Measurements from ENCODE around the gene VCPKMT.
"Not testable (repeated sequence)": the region's sequence is repeated elsewhere in the genome, so short reads cannot be mapped to it uniquely, and the experiment has no call there.

VCPKMT gene

DNA sequence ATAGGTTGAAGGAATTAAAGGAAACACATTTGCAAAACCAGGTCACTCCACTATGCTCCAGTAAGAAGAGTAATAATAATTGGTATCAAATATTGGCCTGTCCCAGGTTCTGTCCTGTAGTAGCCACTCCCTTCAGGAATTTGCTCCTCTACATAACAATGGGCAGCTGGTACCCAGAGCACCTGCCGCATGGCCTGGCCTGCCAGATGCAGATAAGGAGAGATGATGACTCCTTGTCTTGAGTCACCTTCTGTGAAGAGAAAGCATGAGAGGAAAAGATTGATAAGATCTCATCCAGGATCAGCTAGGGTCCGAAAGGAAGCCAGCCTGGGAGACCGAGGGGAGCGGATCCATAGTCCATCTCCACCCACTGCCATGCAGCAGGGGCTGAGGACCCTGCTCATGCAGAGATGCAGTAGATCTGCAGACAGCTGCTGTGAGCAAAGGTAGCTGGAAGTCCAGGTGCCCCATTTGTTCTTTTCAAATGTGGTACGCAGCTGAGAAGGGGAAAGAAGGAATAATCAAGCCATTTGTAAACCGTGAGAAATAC is 24.3 kb downstream of the VCPKMT start:
- no peak for DNase-seq (ENCODE audit: low read depth)

DNA sequence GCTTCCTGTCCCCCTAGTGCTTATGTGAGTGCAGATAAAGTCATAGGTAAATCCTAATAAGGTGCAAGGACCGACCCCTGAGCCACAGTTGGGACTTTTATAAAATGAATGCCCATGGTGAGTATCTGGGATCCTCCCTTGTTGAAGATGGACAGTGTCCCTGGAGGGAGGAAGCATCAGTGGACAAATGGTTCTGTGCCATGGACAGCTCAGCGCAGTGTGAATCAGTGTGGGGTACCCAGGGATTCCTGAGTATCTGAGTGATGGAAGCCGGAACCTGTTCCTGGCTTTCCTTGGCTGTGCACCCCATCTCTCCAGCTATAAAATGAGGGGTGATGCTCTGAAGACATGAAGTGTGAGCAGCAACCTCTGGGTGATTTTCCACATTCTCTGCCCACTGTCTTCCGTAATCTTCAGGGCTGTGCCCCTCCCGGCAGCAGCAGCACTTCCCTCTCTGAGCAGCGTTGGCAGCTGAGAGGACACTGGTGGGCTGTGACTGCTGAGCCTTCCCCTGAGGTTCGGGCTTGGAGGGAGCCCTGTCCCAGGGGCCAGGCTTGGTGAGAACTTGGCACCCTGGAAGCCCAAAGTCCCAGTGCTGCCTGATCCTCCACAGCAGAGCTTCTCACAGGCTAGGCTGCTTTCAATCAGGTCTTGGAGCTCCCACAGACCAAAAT is 25.0 kb downstream of the VCPKMT start:
- DNase-seq (ENCODE audit: low read depth) = no peak

DNA sequence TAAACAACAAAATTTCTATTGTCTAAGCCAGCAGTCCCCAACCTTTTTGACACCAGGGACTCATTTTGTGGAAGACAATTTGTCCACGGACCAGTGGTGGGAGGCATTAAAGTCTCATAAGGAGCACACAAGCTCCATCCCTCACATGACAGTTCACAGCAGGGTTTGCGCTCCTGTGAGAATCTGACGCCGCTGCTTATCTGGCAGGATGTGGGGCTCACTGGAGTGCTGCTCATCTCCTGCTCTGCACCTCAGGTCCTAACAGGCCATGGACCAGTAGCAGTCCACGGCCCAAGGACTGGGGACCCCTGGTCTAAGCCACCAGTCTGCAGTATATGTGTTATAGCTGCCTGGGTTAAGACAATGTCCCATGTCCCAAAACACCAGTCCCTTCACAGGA is 27.2 kb downstream of the VCPKMT start:
- DNase-seq (ENCODE audit: low read depth) = no peak

- DNase-seq (ENCODE audit: low read depth) = no peak
Measured at GRCh38 chr14:50088731-50089130, 27.6 kb downstream of the VCPKMT start.

DNA sequence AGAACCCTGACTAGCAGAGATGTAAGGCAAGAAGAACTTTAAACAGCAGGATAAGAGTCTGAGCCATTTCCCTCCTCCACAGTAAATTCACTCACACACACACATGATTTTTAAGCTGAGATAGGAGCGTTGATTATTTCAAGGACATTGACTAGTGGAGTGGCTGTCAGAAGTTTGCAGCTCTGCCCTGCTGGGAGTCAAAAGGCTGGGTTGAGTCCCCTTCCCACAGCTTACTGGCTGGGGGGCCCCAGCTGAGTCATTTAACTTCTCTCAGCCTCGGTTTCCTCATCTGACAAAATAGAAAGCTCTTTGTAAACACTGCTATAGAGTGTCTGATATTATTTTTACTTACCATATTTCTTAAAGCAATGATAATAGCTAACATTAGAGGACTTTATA is 28.3 kb downstream of the VCPKMT start:
- no peak for DNase-seq (ENCODE audit: low read depth)

DNA sequence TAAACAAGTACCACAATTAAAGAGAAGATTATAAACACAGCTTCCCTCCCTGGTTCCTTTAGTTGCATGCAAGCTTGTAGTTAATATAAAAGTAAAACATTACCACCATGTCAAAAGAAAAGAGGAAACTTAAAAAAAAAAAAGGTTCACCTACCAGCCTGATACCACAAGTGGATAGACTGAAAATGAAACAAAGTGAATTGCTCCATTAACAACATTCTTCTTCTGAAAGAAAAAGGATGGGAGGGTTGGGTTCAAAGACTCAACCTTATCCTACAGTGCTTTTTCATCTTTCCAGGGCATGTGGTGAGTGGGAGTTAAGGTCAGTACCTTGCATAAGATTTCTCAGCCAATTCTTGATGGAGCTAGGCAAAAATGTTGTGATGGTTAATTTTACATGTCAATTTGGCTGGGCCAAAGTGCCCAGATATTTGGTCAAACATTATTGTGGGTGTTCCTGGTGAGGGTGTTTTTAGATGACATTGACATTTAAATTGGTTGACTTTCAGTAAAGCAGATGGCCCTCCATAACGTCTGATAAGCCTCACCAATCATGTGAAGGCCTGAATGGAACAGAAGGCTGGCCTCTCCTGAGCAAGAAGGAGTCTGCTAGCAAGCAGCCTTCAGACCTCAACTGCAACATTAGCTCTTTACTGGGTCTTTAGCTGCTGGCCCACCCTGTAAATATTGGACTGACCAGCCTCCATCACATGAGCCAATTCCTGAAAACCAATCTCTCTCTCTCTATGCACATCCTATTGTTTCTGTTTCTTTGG is 28.8 kb downstream of the VCPKMT start:
- DNase-seq (ENCODE audit: low read depth) = no peak

- DNase-seq (ENCODE audit: low read depth) = no peak
Measured at GRCh38 chr14:50086321-50086711, 30.1 kb downstream of the VCPKMT start.

DNA sequence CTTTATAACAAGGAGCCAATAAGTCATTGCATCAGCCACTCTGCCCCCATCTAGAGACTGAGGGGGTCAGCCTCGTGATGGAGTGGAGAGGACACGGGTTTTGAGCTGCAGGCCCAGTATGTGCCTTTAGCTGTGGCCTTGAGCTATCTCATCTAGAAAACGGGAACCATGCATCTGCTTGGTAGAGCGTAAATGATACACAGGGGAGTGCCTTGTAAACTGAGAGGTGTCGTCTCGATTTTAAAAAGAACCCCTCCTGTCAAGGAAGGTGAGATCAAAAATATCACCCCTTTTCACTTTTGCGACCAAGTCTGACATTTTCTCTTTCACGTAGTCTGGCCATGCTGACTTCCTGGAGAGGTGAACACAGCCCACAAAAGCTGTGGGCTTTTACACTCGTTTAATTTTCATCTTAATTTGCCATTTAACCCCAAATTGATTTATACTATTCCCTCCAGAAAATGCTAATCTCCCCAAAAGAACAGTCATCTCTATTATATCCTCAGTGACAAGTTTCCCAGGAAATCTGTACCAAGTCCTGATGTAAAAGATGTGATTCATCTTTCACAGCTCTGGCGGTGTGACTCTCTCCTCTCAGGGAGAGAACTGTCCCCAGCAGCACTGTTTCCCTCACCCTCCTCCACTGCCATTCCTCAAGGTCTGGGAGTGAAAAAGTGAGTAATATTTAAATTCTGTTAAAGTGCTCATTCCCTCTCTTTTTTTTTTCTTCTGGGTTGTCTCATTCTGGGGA is 30.6 kb downstream of the VCPKMT start:
- peak; percentile 7 for DNase-seq (ENCODE audit: low read depth)

DNA sequence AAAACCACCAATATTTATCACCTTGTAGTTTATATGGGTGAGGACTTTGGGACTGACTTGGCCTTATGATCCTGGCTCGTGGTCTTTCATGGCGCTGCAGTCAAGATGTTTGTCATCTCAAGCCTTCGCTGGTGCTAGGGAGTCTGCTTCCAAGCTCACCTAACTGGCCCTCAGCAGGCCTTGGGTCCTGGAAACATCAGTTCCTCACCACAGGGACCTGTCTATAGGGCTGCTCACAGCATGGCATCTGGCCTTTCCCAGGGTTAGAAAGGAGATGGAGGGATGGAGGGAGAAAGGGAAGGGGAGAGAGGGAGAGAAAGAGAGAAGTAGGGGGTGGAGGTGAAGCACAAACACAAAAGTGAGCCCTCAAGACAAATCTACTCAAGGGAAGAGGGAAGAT is 31.7 kb downstream of the VCPKMT start:
- DNase-seq (ENCODE audit: low read depth) = no peak

DNA sequence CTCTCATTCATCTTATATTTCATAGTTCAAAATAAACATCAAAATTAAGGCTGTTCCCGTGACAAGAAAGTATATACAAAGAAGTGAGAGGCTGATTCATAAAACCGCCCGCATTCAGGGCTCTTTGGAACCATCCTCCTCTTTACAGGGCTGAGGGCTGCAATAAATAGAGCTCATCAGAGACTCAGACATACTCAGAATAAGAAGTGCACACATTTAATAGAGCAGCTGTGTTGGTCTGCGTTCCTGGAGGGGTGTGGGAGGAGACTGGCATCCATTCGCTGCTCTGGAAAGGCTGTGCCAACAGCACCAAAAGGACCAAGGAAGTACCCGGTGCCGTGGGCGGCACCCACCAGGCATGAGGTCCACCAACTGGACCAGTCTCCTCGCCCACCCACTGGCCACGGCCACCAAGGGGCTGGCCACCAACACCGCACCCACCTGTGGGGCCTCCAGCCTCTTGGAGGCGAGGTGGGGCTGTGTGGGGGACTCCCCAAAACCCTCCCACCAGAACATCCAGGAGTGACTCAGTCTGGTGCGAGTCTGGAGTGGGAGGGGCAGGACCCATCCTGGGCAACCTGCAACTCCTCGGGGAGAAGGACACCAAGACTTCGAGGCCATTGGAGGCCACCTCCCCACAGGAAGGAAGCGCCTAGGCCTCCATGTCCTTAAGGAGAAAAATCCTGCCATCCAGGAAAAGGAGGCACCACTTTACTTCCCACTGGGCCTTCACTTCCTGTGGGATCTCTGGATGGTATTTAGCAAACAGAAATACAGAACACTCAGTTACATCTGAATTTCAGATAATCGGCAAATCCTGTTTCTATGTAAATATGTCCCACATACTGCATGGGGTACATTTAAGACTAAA is 32.7 kb downstream of the VCPKMT start:
- DNase-seq (ENCODE audit: low read depth) = no peak

DNA sequence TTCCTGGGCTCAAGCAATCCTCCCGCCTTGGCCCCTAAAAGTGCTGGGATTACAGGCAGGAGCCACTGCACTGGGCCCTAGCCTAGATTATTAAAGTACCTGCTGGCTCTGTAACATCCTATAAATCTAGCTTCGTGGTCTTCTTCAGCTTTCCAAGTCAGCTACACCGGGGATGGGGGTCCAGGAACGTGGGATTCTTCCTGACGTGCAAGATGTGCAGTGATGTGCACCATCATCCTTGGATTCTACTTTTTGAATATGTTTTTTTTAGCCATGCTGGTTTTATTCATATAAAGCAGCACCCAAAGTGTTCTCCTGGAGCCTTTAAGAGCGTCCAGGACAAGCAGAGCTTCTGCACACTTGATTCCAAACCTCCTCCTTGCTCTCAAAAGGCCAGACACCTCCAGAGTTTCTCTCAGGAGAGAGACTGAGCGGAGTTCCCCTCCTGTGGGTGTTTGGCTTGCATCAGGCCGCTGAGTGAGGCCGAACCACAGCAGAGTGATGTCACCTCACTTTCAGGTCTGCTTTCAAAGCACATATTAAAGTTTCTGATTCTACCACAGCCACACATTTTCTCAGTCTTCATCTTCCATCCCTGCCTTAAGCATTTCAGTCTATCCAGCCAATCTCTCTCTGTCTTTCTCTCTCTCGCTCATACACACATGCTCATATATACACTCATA is 33.4 kb downstream of the VCPKMT start:
- no peak for DNase-seq (ENCODE audit: low read depth)

DNA sequence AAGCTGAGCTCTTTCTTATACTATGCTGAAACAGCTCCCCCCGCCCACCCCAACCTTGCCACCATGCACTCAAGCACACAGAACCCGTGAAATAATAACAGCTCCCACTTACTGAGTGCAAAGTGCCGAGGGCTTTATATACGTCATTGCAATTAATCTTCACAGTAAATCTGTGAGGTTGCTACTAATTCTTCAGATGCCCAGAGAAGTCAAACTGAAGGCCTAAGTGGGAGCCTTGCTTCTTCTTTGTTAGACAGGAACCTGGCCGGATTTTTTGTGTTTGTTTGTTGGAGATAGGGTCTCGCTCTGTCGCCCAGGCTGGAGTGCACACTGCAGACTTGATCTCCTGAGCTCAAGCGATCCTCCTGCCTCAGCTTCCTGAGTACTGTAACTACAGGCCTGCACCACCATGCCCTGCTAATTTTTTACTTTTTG is 34.0 kb downstream of the VCPKMT start:
- DNase-seq (ENCODE audit: low read depth) = no peak

DNA sequence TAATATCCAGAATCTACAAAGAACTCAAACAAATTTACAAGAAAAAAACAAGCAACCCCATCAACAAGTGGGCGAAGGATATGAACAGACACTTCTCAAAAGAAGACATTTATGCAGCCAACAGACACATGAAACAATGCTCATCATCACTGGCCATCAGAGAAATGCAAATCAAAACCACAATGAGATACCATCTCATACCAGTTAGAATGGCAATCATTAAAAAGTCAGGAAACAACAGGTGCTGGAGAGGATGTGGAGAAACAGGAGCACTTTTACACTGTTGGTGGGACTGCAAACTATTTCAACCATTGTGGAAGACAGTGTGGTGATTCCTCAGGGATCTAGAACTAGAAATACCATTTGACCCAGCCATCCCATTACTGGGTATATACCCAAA is 37.3 kb downstream of the VCPKMT start:
- DNase-seq (ENCODE audit: low read depth) = not testable (repeated sequence)

DNA sequence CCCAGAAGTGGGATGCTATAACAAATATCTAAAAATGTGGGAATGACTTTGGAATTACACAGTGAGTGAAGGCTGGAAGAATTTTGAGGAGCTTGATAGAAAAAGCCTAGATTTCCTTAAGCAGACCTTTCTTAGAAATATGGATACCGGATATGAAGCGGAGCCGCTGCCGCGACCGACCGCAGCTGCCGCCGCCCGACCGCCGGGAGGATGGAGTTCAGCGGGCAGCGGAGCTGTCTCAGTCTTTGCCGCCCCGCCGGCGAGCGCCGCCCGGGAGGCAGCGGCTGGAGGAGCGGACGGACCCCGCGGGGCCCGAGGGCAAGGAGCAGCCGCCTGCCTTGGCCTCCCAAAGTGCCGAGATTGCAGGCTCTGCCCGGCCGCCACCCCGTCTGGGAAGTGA is 42.7 kb downstream of the VCPKMT start:
- DNase-seq (ENCODE audit: low read depth) = not testable (repeated sequence)

GRCh38 chr14:50072395-50072794 is 44.0 kb downstream of the VCPKMT start:
- DNase-seq (ENCODE audit: low read depth) = no peak

- no peak for DNase-seq (ENCODE audit: low read depth)
Measured at GRCh38 chr14:50070840-50071548, 45.4 kb downstream of the VCPKMT start.

- no peak for DNase-seq (ENCODE audit: low read depth)
Measured at GRCh38 chr14:50070230-50070629, 46.1 kb downstream of the VCPKMT start.

- DNase-seq (ENCODE audit: low read depth) = no peak
Measured at GRCh38 chr14:50069325-50069724, 47.0 kb downstream of the VCPKMT start.

DNA sequence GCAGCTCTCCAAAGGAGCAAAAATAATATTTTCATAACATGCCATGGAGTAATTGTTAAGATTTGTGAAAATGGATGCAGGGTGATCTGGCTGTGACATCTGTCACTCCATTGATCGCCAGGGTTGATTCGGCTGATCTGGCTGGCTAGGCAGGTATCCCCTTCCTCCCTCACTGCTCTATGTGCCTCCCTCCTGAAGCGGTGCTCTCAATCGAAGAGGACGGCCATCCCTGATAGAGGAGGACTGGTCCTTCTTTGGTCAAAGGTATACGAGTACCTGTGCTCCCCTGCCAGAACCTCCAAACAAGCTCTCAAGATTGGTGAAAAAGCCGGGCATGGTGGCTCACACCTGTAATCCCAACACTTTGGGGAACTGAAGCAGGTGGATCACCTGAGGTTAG is 47.9 kb downstream of the VCPKMT start:
- no peak for DNase-seq (ENCODE audit: low read depth)

- DNase-seq (ENCODE audit: low read depth) = no peak
Measured at GRCh38 chr14:50067723-50068495, 48.5 kb downstream of the VCPKMT start.

All from HS-27A (cell line).